HG03060 (cell line): Measurements from ENCODE around the gene CHST15.

Experiments used
- ATAC-seq: cut with Tn5 transposase; IDR thresholded peaks from one replicate; pipeline ENCODE4 v1.9.1; 2021; ENCODE audit warnings: low read depth, moderate number of reproducible peaks; ENCODE audit not compliant: unreplicated experiment

The CHST15 gene

GRCh38 chr10:123988694-123989093 is 104.7 kb downstream of the CHST15 start:
- ATAC-seq: no peak

- no peak for ATAC-seq
Observed at GRCh38 chr10:123986736-123987135, 106.7 kb downstream of the CHST15 start.

GRCh38 chr10:123974406-123974805 is 119.0 kb downstream of the CHST15 start:
- ATAC-seq: no peak

- ATAC-seq: no peak
Observed at GRCh38 chr10:123972481-123973401, 120.7 kb downstream of the CHST15 start.

- no peak for ATAC-seq
Observed at GRCh38 chr10:123970927-123971286, 122.5 kb downstream of the CHST15 start.

- no peak for ATAC-seq
Observed at GRCh38 chr10:123970207-123970926, 123.0 kb downstream of the CHST15 start.

- no peak for ATAC-seq
Observed at GRCh38 chr10:123967626-123968243, 125.7 kb downstream of the CHST15 start.

GRCh38 chr10:123966896-123967231 is 126.5 kb downstream of the CHST15 start:
- ATAC-seq: no peak

- no peak for ATAC-seq
Observed at GRCh38 chr10:123965973-123966895, 127.2 kb downstream of the CHST15 start.

GRCh38 chr10:123964953-123965352 is 128.4 kb downstream of the CHST15 start:
- no peak for ATAC-seq

GRCh38 chr10:123962756-123963530 is 130.5 kb downstream of the CHST15 start:
- no peak for ATAC-seq

GRCh38 chr10:123958241-123958640 is 135.2 kb downstream of the CHST15 start:
- ATAC-seq: no peak
